Measurements from ENCODE around the gene ZNF474.

DNA sequence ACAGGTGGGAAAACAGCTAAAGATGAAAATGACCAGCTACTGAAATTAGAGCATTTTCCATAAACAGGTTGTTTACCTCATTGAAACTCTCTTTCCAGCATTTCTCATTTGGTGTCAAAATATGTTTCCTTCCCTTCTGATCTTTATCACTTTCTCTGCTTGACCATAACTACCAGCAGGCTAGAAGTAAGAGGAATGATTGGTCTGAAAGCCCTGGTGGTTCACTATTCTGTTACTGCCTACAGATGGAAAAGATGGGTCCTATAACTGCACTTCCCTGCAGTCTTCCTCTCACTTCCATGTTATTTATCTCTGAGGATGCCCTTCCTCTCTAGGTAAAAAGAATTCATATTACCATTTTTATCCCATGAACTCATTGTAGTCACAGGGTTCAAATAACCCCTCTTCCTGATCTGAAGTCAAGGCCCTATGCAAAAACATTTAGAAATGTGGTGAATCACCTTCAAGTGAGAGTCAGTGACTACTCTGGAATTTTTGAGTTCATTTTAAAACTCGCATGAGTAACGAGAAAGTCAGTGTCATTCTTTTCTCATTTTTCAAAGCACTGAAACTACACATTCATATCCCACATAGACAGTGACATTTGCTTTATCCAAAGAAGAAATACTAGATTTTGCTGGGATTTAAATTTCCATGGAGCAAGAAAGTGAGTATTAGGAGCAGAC lies 51.7 kb downstream of the ZNF474 start:
- TF ChIP-seq, protein P1, sequence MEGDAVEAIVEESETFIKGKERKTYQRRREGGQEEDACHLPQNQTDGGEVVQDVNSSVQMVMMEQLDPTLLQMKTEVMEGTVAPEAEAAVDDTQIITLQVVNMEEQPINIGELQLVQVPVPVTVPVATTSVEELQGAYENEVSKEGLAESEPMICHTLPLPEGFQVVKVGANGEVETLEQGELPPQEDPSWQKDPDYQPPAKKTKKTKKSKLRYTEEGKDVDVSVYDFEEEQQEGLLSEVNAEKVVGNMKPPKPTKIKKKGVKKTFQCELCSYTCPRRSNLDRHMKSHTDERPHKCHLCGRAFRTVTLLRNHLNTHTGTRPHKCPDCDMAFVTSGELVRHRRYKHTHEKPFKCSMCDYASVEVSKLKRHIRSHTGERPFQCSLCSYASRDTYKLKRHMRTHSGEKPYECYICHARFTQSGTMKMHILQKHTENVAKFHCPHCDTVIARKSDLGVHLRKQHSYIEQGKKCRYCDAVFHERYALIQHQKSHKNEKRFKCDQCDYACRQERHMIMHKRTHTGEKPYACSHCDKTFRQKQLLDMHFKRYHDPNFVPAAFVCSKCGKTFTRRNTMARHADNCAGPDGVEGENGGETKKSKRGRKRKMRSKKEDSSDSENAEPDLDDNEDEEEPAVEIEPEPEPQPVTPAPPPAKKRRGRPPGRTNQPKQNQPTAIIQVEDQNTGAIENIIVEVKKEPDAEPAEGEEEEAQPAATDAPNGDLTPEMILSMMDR (conservative IDR thresholded peaks at IDR 0.05 in 1 of 2, IDR thresholded peaks at IDR 0.05 in 1 of 2; ENCODE audit: extremely low read depth in 1 of 2, insufficient read depth in 1 of 2, low read depth in 1 of 2, low read length in 2 of 2): no peak
- TF ChIP-seq EZH2 (IDR thresholded peaks at IDR 0.05; ENCODE audit: borderline replicate concordance, low read length): no peak
